IMR-90 (cell line): ENCODE measurements around the gene ADTRP.

Source experiments
- CEBPB ChIP-seq: IDR thresholded peaks from 2 replicates; pipeline ENCODE4 v1.6.1; 2012; ENCODE audit warnings: low read depth, low read length, improper control_type of control experiment
- MXI1 ChIP-seq: IDR thresholded peaks from 2 replicates; pipeline ENCODE4 v1.6.1; 2012; ENCODE audit warnings: low read depth, mild to moderate bottlenecking, low read length, moderate library complexity, borderline replicate concordance
- NFE2L2 ChIP-seq: fragments of 150-350 bp; IDR thresholded peaks from 2 replicates; pipeline ENCODE4 v1.6.1; 2016; ENCODE audit warnings: low read depth, mild to moderate bottlenecking, low read length
- POLR2A ChIP-seq: IDR thresholded peaks from 2 replicates; pipeline ENCODE4 v1.6.1; 2012; ENCODE audit warnings: mild to moderate bottlenecking, low read depth, low read length
- RAD21 ChIP-seq: IDR thresholded peaks from 2 replicates; pipeline ENCODE4 v1.6.1; 2012; ENCODE audit warnings: low read length, improper control_type of control experiment
- RFX5 ChIP-seq: IDR thresholded peaks from 2 replicates; pipeline ENCODE4 v1.8.0; 2012; ENCODE audit warnings: low read depth, mild to moderate bottlenecking, low read length, moderate library complexity
- TF ChIP-seq, protein P1 (sequence below): conservative IDR thresholded peaks from 2 replicates; pipeline ENCODE4 v1.5.1; 2012; ENCODE audit warnings: mild to moderate bottlenecking, low read depth, low read length, improper control_type of control experiment
- TF ChIP-seq, protein P2 (sequence below): fragments of 150-350 bp; IDR thresholded peaks from 2 replicates; pipeline ENCODE4 v1.6.1; 2017; ENCODE audit warnings: mild to moderate bottlenecking, antibody characterized with exemption, low read length, low read depth

DNA sequence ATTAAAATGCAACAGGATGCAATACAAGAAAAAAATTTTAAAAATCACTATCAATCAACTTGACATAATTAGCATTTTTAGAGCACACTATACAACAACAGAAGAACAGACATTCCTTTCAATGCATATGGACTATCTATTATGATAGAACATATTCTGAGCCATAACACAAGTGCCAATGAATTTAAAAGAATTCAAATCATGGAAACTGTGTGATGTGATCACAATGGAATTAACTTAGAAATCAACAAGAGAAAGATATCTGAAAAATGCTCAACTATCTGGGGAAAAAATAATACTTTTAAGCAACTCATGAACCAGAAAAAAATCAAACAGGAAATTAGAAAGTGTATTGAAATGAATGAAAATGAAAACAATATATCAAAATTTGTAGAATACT is 106.3 kb downstream of the ADTRP start:
- TF ChIP-seq, protein P1, sequence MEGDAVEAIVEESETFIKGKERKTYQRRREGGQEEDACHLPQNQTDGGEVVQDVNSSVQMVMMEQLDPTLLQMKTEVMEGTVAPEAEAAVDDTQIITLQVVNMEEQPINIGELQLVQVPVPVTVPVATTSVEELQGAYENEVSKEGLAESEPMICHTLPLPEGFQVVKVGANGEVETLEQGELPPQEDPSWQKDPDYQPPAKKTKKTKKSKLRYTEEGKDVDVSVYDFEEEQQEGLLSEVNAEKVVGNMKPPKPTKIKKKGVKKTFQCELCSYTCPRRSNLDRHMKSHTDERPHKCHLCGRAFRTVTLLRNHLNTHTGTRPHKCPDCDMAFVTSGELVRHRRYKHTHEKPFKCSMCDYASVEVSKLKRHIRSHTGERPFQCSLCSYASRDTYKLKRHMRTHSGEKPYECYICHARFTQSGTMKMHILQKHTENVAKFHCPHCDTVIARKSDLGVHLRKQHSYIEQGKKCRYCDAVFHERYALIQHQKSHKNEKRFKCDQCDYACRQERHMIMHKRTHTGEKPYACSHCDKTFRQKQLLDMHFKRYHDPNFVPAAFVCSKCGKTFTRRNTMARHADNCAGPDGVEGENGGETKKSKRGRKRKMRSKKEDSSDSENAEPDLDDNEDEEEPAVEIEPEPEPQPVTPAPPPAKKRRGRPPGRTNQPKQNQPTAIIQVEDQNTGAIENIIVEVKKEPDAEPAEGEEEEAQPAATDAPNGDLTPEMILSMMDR: no peak
- TF ChIP-seq CEBPB: no peak
- no peak for TF ChIP-seq POLR2A
- TF ChIP-seq RAD21: no peak
- TF ChIP-seq, protein P2, sequence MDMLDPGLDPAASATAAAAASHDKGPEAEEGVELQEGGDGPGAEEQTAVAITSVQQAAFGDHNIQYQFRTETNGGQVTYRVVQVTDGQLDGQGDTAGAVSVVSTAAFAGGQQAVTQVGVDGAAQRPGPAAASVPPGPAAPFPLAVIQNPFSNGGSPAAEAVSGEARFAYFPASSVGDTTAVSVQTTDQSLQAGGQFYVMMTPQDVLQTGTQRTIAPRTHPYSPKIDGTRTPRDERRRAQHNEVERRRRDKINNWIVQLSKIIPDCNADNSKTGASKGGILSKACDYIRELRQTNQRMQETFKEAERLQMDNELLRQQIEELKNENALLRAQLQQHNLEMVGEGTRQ: no peak
- TF ChIP-seq NFE2L2: no peak
- no peak for TF ChIP-seq MXI1
- no peak for TF ChIP-seq RFX5
